Skeletal muscle satellite cell (primary cell): Measurements from ENCODE around the gene KCNG3.
"Not testable (repeated sequence)": the region's sequence is repeated elsewhere in the genome, so short reads cannot be mapped to it uniquely, and the experiment has no call there.

ENCODE experiments used
- H3K27me3 ChIP-seq: 2 replicates; pipeline ENCODE4 v1.7.0; 2013; ENCODE audit warnings: low read length; ENCODE audit not compliant: control insufficient read depth, insufficient read depth
- H3K36me3 ChIP-seq: 2 replicates; pipeline ENCODE4 v1.7.0; 2013; ENCODE audit warnings: mild to moderate bottlenecking, control low read depth, low read length; ENCODE audit not compliant: insufficient read depth
- H3K4me1 ChIP-seq: 2 replicates; pipeline ENCODE4 v1.7.0; 2013; ENCODE audit warnings: low read length; ENCODE audit not compliant: control insufficient read depth, insufficient read depth
- H3K4me2 ChIP-seq: 2 replicates; pipeline ENCODE4 v1.7.0; 2013; ENCODE audit warnings: mild to moderate bottlenecking, low read length
- H3K4me3 ChIP-seq: 2 replicates; pipeline ENCODE4 v1.7.0; 2013; ENCODE audit warnings: low read length
- H3K9ac ChIP-seq: 2 replicates; pipeline ENCODE4 v1.7.0; 2013; ENCODE audit warnings: mild to moderate bottlenecking, low read depth, low read length, moderate library complexity
- H3K9me3 ChIP-seq: replicated peaks from 2 replicates; pipeline ENCODE4 v1.7.0; 2013; ENCODE audit warnings: mild to moderate bottlenecking, control low read depth, low read length

KCNG3 gene

DNA sequence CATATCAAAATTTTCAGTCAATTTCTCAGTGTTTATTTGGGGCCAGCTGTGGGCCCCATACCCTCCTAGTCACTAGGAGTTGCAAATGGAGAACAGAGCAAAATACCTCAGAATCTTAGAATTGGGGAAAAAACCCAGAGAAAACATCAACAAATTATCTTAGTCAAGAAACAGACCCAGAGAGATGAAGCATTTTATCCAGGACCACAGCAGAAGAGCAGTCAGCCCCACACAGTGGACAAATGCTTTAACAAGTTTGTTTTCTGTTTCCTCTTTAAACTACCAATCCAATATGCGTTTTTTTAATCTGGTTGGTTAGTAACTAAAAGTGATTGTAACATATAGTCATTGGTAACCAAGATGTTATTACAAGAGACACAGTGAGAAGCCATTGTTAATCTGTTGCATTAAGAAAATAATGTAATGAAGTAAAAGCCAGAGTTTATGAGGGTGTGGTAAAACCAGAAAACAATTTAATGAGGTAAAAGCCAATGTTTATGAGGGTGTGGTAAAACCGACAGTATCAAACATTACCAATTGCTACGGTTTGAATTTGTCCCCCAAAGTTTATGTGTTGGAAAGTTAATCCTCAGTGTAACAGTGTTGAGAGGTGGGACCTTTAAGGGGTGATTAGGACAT lies 72.1 kb downstream of the KCNG3 start:
- H3K4me3 ChIP-seq, result no peak overlapping the region
- peaks cover 47% of the 10 kb centered on the region for H3K4me1 ChIP-seq
- no peaks in the 10 kb centered on the region for H3K36me3 ChIP-seq
- H3K4me2 ChIP-seq, result no peak overlapping the region
- no peaks in the 10 kb centered on the region for H3K27me3 ChIP-seq
- H3K9me3 ChIP-seq, result no peaks in the 10 kb centered on the region
- H3K9ac ChIP-seq, result no peak overlapping the region

DNA sequence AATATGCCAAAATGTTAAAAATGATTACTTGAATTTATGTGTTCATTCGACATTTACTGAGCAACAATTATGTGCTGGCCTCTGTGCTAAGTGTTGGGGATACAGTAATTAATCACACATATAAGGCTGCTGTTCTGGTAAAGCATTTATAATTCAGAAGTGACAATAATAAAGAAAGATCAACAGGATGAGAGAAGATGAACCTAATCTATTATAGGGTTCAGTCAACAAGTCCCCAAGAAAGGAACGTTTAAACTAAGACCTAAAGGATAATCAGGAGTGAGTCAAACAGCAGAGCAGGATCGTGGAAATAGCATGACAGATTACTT lies 72.7 kb downstream of the KCNG3 start:
- Histone ChIP-seq H3K4me2 (peak overlapping the region; percentile 66), H3K9me3 (no peaks in the 10 kb centered on the region), H3K36me3 (no peaks in the 10 kb centered on the region), H3K4me3 (peak overlapping the region; percentile 36), H3K4me1 (peaks cover 47% of the 10 kb centered on the region), H3K27me3 (no peaks in the 10 kb centered on the region), H3K9ac (peak overlapping the region; percentile 49)

DNA sequence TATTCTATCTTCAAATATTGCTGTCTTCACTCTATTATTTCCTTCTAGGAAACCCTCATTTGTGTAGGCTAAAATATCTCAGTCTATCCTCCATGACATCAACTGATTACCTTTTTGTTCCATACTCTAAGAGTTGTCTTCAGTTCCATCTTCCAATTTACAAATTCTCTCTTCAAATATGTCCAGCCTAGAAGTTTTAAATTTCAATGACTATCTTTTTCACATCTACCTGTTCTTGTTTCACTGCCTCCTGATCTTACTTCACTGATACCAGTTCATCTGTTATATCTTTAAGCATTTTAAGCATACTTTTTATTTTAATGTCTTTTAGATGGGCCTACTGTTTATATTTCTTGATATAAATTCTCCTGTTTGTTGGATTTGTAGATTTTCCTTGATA lies 79.1 kb downstream of the KCNG3 start:
- H3K4me3 ChIP-seq, result no peak overlapping the region
- peaks cover 3% of the 10 kb centered on the region for H3K27me3 ChIP-seq
- H3K4me2 ChIP-seq, result no peak overlapping the region
- no peaks in the 10 kb centered on the region for H3K36me3 ChIP-seq
- H3K9ac ChIP-seq, result no peak overlapping the region
- H3K4me1 ChIP-seq, result peaks cover 8% of the 10 kb centered on the region
- no peaks in the 10 kb centered on the region for H3K9me3 ChIP-seq

DNA sequence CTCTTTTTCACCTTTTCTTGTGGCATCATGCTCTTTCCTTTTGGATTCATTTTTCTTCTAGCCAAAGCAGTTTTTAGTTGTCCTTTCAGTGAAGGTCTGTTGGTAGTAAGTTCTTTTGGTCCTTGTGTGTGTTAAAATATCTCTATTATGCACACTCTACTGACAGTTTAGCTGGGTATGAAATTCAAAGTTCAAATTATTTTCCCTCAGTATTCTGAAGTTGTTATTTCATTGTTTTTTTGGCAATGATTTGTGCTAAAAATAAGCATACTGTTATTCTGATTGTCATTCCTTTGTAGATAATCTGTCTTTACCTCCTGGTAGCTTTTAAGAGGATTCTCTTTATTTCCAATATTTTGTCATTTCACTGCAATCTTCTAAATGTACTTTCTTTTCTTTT lies 79.6 kb downstream of the KCNG3 start:
- peaks cover 5% of the 10 kb centered on the region for H3K4me1 ChIP-seq
- no peaks in the 10 kb centered on the region for H3K9me3 ChIP-seq
- H3K9ac ChIP-seq, result no peak overlapping the region
- H3K27me3 ChIP-seq, result peaks cover 3% of the 10 kb centered on the region
- H3K36me3 ChIP-seq, result no peaks in the 10 kb centered on the region
- H3K4me2 ChIP-seq, result no peak overlapping the region
- no peak overlapping the region for H3K4me3 ChIP-seq

DNA sequence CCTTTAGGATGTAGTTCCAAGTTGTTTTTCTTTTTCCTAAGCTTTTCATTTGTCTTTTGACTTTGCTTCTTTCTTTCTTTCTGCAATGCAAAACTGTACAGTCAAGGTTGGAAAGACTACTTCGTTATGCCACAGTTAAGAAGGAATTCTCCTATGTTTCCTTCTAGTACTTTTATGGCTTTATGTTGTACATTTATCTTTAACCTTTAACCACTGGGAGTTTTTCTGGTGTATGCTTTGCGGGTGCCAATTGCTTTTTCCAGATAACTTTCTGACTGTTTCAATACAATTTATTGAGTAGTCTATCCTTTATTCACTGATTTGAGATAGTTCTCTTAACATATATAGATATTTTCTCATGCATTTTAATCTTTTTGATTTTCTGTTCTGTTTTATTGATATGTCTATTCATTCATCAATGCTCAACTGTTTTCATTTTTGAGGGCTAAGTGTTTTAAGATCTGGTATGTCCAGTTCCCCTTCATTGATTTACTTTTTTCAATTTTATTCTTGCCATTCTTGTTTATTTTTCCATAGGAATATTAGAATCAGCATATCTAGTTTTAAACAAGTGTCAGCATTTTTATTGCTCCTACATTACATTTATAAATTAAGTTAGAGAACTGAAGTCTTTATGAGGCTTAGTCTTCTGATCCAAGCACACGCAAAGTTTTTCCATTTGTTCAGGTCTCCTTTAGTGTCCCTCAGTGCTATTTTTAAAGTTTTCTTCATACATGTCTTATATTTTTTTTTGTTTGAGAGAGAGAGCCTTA lies 82.9 kb downstream of the KCNG3 start:
- H3K9me3 ChIP-seq, result no peaks in the 10 kb centered on the region
- H3K4me3 ChIP-seq, result no peak overlapping the region
- H3K36me3 ChIP-seq, result no peaks in the 10 kb centered on the region
- H3K9ac ChIP-seq, result no peak overlapping the region
- peaks cover 3% of the 10 kb centered on the region for H3K27me3 ChIP-seq
- no peaks in the 10 kb centered on the region for H3K4me1 ChIP-seq
- no peak overlapping the region for H3K4me2 ChIP-seq

DNA sequence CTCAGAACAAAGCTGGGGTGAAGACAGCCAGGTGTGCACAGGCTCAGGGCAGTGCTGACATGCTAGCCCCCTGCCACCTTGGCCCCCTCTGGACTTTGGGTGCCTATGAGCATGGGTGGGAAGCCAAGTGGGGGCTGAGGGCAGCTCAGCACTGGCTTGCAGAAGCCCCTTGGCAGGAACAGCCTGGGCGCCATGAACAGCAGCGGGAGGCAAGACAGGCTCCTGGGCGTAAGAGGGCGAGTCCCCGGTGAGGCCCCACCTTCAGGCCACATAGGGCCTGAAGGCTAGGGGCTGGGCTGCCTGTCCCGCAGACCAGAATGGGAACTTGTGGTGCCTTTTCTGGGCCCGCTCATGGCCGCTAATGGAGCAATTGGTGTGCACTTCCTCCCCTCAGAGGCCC lies 85.8 kb downstream of the KCNG3 start:
- Histone ChIP-seq H3K9me3 (no peaks in the 10 kb centered on the region), H3K36me3 (no peaks in the 10 kb centered on the region), H3K4me1 (no peaks in the 10 kb centered on the region), H3K9ac (no peak overlapping the region), H3K27me3 (peaks cover 6% of the 10 kb centered on the region), H3K4me3 (no peak overlapping the region), H3K4me2 (no peak overlapping the region)

DNA sequence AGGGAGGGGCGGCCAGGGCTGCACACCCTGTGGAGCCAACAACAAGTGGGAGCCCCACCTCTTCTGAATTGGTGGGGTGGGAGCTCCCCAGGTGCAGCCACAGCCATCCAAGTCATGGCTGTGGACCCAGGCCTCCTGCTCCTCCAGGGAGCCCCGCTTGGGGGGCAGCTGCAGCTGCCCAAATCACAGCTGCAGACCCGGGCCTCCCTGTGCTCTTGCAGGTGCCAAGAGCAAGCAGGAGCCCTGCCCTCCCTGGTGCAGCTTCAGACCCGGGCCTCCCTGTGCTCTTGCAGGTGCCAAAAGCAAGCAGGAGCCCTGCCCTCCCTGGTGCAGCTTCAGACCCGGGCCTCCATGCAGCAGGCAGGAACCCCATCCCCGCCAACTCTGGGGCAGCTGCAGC lies 86.3 kb downstream of the KCNG3 start:
- H3K27me3 ChIP-seq, result peaks cover 8% of the 10 kb centered on the region
- no peak overlapping the region for H3K4me2 ChIP-seq
- no peak overlapping the region for H3K9ac ChIP-seq
- H3K4me3 ChIP-seq, result no peak overlapping the region
- no peaks in the 10 kb centered on the region for H3K36me3 ChIP-seq
- H3K9me3 ChIP-seq, result no peaks in the 10 kb centered on the region
- no peaks in the 10 kb centered on the region for H3K4me1 ChIP-seq

DNA sequence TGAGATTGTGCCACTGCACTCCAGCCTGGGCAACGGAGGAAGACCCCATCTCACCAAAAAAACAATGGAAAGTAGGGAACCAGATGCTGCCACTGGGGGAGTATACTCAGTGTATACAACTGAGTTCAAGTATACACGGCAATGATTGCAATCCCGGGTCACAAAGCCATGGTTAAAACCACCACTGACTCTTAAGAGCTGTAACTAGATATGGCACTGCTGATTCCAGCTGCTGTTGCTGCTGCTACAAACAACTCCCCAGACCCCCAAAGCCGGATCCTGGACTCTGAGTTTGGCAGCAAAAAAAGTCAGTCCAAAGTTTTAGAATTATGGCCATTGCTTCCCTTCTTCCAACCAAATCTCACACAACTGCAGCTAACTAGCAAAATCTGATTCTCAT lies 89.1 kb downstream of the KCNG3 start:
- Histone ChIP-seq H3K4me1 (no peaks in the 10 kb centered on the region), H3K4me3 (no peak overlapping the region), H3K4me2 (no peak overlapping the region), H3K9me3 (no peaks in the 10 kb centered on the region), H3K36me3 (no peaks in the 10 kb centered on the region), H3K9ac (no peak overlapping the region), H3K27me3 (peaks cover 17% of the 10 kb centered on the region)

DNA sequence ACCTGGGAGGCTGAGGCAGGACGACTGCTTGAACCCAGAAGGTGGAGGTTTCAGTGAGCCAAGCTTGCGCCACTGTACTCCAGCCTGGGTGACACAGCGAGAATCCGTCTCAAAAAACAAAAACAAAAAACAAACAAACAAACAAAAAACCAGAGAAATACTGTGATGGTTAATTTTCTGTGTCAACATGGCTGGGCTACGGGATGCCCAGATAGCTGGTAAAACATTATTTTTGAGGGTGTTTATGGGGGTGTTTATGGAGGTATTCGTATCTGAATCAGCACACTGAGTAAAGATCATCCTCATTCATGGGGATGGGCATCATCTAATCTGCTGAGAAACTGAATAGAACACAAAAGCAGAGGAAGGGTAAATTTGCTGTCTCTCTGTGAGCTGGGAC lies 92.0 kb downstream of the KCNG3 start:
- no peak overlapping the region for H3K4me3 ChIP-seq
- no peak overlapping the region for H3K4me2 ChIP-seq

DNA sequence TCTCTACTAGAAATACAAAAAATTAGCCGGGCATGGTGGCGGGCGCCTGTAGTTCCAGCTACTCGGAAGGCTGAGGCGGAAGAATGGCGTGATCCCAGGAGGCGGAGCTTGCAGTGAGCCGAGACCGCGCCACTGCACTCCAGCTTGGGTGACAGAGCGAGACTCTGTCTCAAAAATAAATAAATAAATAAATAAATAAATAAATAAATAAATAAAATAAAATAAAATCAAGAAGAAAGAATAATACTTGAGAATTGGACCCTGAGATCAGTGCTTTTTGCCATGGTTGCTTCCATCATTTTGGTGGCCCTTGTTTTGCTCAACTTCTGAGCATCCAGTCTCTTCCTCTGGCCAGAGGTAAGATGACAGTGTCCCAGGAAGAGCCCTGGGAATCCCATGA lies 95.7 kb downstream of the KCNG3 start:
- not testable (repeated sequence) for H3K4me2 ChIP-seq, H3K4me1 ChIP-seq, H3K9me3 ChIP-seq, H3K9ac ChIP-seq, H3K36me3 ChIP-seq, H3K4me3 ChIP-seq
- H3K27me3 ChIP-seq, result peaks cover 33% of the 10 kb centered on the region

More for the DNA sequence above, 92.0 kb downstream of the KCNG3 start:
- peaks cover 25% of the 10 kb centered on the region for H3K27me3 ChIP-seq
- H3K4me1 ChIP-seq, result no peaks in the 10 kb centered on the region
- no peak overlapping the region for H3K9ac ChIP-seq
- H3K9me3 ChIP-seq, result no peaks in the 10 kb centered on the region
- H3K36me3 ChIP-seq, result no peaks in the 10 kb centered on the region

DNA sequence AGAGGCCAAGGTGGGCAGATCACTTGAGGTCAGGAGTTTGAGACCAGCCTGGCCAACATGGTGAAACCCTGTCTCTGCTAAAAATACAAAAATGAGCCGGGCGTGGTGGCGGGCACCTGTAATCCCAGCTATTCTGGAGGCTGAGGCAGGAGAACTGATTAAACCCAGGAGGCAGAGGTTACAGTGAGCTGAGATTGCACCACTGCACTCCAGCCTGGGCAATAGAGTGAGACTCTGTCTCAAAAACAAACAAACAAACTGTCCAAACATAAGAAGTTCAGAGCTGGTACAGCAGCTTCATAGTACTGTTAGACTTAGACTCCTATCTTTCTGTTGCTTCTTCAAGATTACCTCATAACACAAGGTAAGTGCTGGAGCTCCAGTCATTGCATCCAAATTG lies 100.5 kb downstream of the KCNG3 start:
- not testable (repeated sequence) for H3K9ac ChIP-seq, H3K4me2 ChIP-seq, H3K36me3 ChIP-seq, H3K4me1 ChIP-seq, H3K9me3 ChIP-seq, H3K4me3 ChIP-seq
- H3K27me3 ChIP-seq, result peaks cover 36% of the 10 kb centered on the region

DNA sequence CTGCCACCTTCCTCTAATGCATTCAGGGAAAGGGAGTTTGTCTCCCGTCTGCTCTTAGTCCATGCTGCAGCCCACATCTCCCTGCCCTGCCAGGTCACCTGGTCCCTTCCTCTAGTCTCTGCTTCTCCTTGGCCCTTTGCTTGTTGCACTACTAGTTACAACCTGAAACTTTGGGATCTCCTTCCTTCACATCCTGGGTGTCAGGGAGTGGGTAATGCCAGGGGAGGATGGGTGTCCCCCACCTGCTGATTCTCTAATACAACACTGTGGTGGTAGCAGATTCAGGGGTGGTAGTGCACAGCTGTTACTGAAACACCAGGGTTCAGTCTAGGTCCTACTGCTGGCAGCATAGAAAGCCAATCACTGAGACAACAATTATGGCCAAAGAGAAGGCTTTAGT lies 101.6 kb downstream of the KCNG3 start:
- Histone ChIP-seq H3K4me3 (no peak overlapping the region), H3K27me3 (peaks cover 36% of the 10 kb centered on the region), H3K9me3 (no peaks in the 10 kb centered on the region), H3K36me3 (no peaks in the 10 kb centered on the region), H3K4me2 (no peak overlapping the region), H3K9ac (no peak overlapping the region), H3K4me1 (no peaks in the 10 kb centered on the region)
